Stimulated activated CD8-positive, alpha-beta memory T cell treated with anti-CD3 and anti-CD28 coated beads, Interleukin-15, amount 100 ng/mL, for 24 hours (primary cell): ENCODE results near the gene HYDIN.

Source experiments
- DNase-seq: peaks from one replicate; pipeline ENCODE4 v3.0.0-alpha.2; 2020; ENCODE audit warnings: low read depth

Gene HYDIN

DNA sequence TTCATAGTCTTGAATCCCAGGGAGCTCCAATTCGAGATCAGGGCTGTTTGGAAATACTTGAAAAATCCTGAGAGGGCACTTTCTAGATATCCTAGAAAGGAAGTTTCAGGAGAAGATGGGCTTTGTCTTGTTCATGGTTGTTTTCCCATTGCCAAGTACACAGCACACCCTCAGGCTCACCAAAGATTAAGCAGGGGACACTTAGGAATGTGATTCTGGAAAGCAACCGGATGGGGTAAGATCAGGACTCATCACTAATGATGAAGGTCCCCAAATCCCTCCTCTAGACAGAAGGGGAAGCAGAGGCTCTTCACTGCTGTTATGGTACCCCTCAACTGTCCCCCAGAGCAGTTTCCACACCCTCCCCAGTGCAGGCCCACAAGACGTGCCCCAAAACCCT, 470.3 kb downstream of the HYDIN start:
- no peak for DNase-seq

DNA sequence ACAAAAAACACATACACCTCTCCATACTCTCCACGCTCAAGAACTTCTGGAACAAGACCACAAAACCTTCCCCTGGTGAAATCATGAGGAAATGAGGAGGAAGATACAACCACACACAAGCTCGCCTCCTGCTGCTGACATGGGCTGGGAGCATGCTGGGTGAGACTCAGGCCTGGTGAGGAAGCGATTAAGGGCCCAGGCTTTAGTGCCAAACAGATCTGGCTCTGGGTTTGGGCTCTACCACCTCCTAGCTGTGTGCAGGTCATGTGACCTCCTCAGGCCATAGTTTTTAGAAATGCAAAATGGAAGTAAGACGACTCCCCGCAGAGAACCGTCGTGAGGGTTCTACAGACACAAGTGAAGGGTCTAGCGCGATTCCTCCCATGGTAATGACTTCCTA, 470.9 kb downstream of the HYDIN start:
- no peak for DNase-seq

DNA sequence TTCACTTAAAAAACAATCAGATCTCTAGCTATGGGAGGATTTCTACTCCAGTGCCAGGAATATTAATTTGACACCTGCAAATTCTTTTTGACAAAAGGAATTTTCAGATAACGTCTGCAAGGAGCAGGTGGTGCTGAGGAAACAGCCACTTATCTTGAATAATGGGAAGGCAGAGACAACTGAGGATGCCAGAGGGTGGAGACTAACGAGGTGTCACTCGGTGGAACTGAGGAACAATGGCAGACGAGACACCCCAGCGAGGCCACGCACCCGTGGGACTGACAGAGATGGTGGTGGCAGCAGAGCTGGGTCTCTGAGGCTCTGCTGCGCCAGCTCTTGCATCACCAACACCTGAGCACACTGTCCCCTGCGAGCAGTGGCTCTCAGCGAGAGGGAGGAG, 471.7 kb downstream of the HYDIN start:
- DNase-seq = no peak
